Esophagus (tissue), 2 donors: ENCODE data around the gene SEMA4B. TPM values are rescaled to one million over a fixed set of nuclear protein-coding genes. Genes with fewer than 3 reads are reported as not detected.
"Not testable (repeated sequence)": the region's sequence is repeated elsewhere in the genome, so short reads cannot be mapped to it uniquely, and the experiment has no call there.

Experiments
- H3K27ac ChIP-seq, 2 donors: one replicate each; pipeline ENCODE4 v1.5.1; 2013; ENCODE audit warnings: low read depth in 2 of 2, mild to moderate bottlenecking in 2 of 2, inconsistent platforms in 1 of 2, low read length in 1 of 2, moderate library complexity in 1 of 2
- H3K27me3 ChIP-seq, 2 donors: one replicate each; pipeline ENCODE4 v1.6.1; 2013; ENCODE audit warnings: low read length in 2 of 2, control low read depth in 1 of 2, mild to moderate bottlenecking in 1 of 2; ENCODE audit not compliant: insufficient read depth in 2 of 2, control insufficient read depth in 1 of 2
- H3K36me3 ChIP-seq, 2 donors: one replicate each; pipeline ENCODE4 v1.6.1; 2013; ENCODE audit warnings: low read length in 1 of 2; ENCODE audit not compliant: control insufficient read depth in 2 of 2, insufficient read depth in 2 of 2
- H3K4me1 ChIP-seq, 2 donors: one replicate each; pipeline ENCODE4 v1.6.1; 2013; ENCODE audit warnings: low read length in 1 of 2; ENCODE audit not compliant: control insufficient read depth in 2 of 2, insufficient read depth in 2 of 2
- H3K4me3 ChIP-seq, 2 donors: one replicate each; pipeline ENCODE4 v1.5.1; 2013; ENCODE audit warnings: low read length in 2 of 2, mild to moderate bottlenecking in 2 of 2, low read depth in 1 of 2, moderate library complexity in 1 of 2
- H3K9me3 ChIP-seq, 2 donors: one replicate each; pipeline ENCODE4 v1.6.1; 2013; ENCODE audit warnings: mild to moderate bottlenecking in 2 of 2, low read depth in 1 of 2, low read length in 1 of 2, moderate library complexity in 1 of 2; ENCODE audit not compliant: control insufficient read depth in 2 of 2, insufficient read depth in 1 of 2
- WGBS, 2 donors: extraction: QIAGEN DNeasy Blood & Tissue Kit; methylation state at CpG; one replicate each; pipeline ENCODE4 v1.1.7; 2013; 5-methylcytosine and 5-hydroxymethylcytosine counted together
- polyA plus RNA-seq, 2 donors: library from polyadenylated mRNA; stranded (reverse); fragments of 200-250 nt; gene quantifications; one replicate each; pipeline ENCODE4 v1.2.3, GENCODE V29; 2013
- donor health status: healthy with polysubstance abuse.
- donor health status: Bipolar disorder and iron deficiency.

SEMA4B gene
- polyA plus RNA-seq, 2 donors = 90.5 to 121 TPM

DNA sequence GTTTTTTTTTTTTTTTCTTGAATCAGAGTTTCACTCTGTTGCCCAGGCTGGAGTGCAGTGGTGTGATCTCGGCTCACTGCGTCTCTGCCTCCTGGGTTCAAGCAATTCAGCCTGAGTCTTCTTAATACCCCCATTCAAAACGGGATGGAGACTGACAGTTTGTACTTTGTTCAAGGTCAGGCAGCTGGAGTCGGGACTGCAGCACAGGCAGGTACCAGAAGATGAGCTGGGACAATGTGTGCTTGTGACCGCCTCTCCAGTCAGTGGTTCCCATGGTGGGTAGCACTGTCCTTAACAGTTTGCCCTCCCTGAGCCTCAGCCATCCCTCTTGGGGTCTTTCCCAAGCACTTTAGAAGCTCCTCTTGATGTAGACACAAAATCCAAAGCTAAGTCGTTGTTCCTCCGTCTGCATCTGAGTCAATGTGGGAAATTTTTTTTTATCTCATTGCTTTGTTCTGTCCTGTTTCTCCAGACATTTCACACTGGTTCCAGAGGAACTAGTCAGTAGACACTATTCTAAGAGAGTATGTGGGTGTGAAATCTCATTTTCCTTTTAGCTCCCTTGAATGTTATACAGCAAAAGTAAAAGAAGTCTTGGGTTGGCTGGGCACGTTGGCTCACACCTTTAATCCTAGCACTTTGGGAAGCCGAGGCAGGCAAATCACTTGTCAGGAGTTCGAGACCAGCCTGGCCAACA, 43.0 kb downstream of the SEMA4B start:
- WGBS, 2 donors = 80 to 85% methylated on average over 10 of the region's 10 CpGs
- Histone ChIP-seq H3K4me3 (no peak overlapping the region), H3K9me3 (no peaks in the 10 kb centered on the region), H3K27ac (no peak overlapping the region), H3K4me1 (no peaks in the 10 kb centered on the region), H3K27me3 (no peaks in the 10 kb centered on the region), H3K36me3 (peaks cover 0 to 7% of the 10 kb centered on the region in 2 donors)

DNA sequence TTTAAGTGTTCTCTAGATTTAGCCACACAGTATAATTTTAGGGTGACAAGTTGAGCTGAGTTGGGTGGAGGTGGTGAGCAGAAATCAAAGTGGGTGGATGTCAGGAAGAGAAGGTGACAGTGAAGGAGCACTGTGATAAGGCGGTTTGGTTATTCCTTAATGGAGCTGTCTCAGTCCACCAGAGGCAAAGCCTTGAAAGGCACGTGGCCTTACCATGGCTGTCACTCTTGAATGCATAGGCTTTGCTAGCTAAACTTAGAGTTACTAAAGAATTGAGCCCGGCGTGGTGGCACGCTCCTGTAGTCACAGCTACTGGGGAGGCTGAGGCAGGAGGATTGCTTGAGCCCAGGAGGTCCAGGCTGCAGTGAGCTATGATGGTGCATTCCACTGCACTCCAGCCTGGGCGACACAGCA, 47.7 kb downstream of the SEMA4B start:
- no peaks in the 10 kb centered on the region for H3K9me3 ChIP-seq
- no peak overlapping the region for H3K27ac ChIP-seq
- WGBS, 2 donors = 67 to 70% methylated on average over 6 of the region's 6 CpGs
- H3K36me3 ChIP-seq = no peaks in the 10 kb centered on the region
- no peaks in the 10 kb centered on the region for H3K27me3 ChIP-seq
- H3K4me3 ChIP-seq = peak overlapping the region in 1 of 2 donors; percentile 73
- peaks cover 2 to 3% of the 10 kb centered on the region in 2 donors for H3K4me1 ChIP-seq

GRCh38 chr15:90249203-90249863, 48.2 kb downstream of the SEMA4B start, which contains the start of gene TTLL13:
TTLL13 (plus strand) TSS chr15:90249556; CDS start chr15:90250631, 1,075 bp downstream.
- H3K4me3 ChIP-seq = peak within 1 kb of the TSS; percentile 43 to 73
- no peaks in the 10 kb centered on the region for H3K36me3 ChIP-seq
- no peaks in the 10 kb centered on the region for H3K27me3 ChIP-seq
- H3K4me1 ChIP-seq = peaks cover 2 to 3% of the 10 kb centered on the region in 2 donors
- H3K27ac ChIP-seq = peak within 1 kb of the TSS in 1 of 2 donors; percentile 20
- no peaks in the 10 kb centered on the region for H3K9me3 ChIP-seq
- WGBS, 2 donors = 2% methylated on average over 44 of the region's 44 CpGs

DNA sequence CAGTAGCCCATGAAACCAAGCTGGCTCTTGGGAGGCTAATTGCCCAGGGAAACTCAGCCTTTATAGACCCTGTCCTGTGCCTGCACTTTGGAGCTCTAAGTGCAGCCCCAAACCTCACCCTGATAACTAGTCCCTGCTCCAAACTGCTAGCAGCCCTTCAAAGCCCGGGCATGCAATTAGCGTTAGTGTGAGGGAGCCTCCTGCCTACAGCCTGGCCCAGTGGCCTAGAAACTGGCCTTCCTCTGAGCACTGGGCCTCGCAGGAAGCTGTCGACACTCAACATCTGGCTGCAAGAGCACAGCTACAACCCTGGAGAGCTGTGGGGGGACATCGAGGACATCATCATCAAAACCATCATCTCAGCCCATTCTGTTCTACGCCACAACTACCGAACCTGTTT, 56.6 kb downstream of the SEMA4B start:
- Histone ChIP-seq H3K4me3 (no peak overlapping the region), H3K9me3 (no peaks in the 10 kb centered on the region), H3K4me1 (peaks cover 2% of the 10 kb centered on the region in 2 donors), H3K27ac (no peak overlapping the region), H3K36me3 (no peaks in the 10 kb centered on the region), H3K27me3 (no peaks in the 10 kb centered on the region)
- WGBS, 2 donors = 91% methylated on average over 7 of the region's 7 CpGs

DNA sequence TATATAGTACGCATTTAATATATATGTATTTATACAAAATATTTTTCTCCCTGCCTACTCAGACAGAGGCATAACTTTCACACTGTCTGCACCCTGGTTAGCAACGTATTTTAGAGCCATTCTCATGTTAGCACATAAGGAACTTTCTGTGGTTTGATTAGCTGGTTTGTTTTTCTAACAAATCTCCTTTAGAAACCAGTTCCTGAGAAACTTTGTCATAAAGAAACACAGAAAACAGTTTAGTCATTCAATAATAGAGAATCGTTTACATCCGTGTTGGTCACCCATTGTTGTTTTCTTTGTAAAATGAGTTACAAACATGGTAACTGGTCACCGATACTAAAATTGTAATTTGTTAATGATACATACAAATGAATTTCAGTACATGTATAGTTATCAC, 58.4 kb downstream of the SEMA4B start:
- Histone ChIP-seq H3K9me3 (no peaks in the 10 kb centered on the region), H3K27ac (no peak overlapping the region), H3K27me3 (no peaks in the 10 kb centered on the region), H3K4me3 (no peak overlapping the region), H3K4me1 (peaks cover 2 to 4% of the 10 kb centered on the region in 2 donors), H3K36me3 (no peaks in the 10 kb centered on the region)
- WGBS, 2 donors = 77 to 82% methylated on average over 5 of the region's 5 CpGs

GRCh38 chr15:90260731-90261130, 59.6 kb downstream of the SEMA4B start:
- not testable (repeated sequence) for H3K36me3 ChIP-seq, H3K27ac ChIP-seq, H3K4me3 ChIP-seq, H3K9me3 ChIP-seq, H3K4me1 ChIP-seq, H3K27me3 ChIP-seq
- WGBS, 2 donors = 83 to 90% methylated on average over 5 to 6 of the region's 6 CpGs

- Histone ChIP-seq H3K36me3 (no peaks in the 10 kb centered on the region), H3K27ac (peak overlapping the region; percentile 52 to 62), H3K27me3 (no peaks in the 10 kb centered on the region), H3K4me1 (peaks cover 6 to 7% of the 10 kb centered on the region in 2 donors), H3K4me3 (no peak overlapping the region), H3K9me3 (no peaks in the 10 kb centered on the region)
- 65 to 68% methylated on average over 5 of the region's 5 CpGs for WGBS, 2 donors
Observed at GRCh38 chr15:90261811-90262210, 60.7 kb downstream of the SEMA4B start.

DNA sequence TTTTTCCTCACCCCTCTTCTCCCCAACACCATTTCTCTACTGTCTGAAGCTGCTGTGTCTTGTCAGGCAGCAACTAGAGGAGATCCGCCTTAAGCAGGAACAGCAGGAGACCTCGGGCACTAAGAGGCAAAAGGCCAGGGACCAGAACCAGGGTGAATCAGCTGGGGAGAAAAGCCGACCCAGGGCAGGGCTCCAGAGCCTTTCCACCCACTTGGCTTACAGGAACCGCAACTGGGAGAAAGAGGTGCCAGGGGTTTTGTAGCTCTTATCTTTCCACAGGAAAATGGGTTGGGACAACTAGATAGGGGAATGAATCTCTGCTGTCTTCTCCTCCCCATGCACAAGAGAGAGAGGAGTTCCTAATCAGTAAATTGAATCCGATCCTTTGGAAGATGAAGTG, 61.3 kb downstream of the SEMA4B start:
- H3K4me3 ChIP-seq = no peak overlapping the region
- no peaks in the 10 kb centered on the region for H3K36me3 ChIP-seq
- H3K27ac ChIP-seq = peak overlapping the region in 1 of 2 donors; percentile 62
- 53 to 65% methylated on average over 5 of the region's 5 CpGs for WGBS, 2 donors
- no peaks in the 10 kb centered on the region for H3K27me3 ChIP-seq
- no peaks in the 10 kb centered on the region for H3K9me3 ChIP-seq
- H3K4me1 ChIP-seq = peaks cover 6 to 10% of the 10 kb centered on the region in 2 donors

DNA sequence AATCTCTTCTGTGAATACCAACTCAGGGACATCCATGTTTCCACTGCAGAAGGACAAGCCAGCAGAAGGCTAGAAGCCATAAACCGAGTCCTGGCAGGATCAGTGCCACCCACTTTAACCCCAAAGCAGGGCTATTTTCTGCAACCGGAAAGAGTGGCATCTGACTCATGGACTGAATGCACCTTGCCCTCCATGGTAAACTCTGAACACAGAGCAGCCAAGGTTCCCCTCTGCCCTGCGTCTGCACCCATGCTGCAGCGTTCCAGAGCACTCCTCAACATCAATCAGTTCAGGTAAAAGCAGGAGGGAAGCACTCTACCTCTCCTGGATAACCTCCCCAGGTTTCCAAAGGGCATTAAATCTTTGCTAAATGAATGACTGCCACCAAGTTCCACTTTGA, 63.5 kb downstream of the SEMA4B start:
- Histone ChIP-seq H3K4me3 (peak overlapping the region; percentile 63 to 73), H3K27ac (peak overlapping the region; percentile 95 to 96)

More for the DNA sequence above, 63.5 kb downstream of the SEMA4B start:
- no peaks in the 10 kb centered on the region for H3K27me3 ChIP-seq
- H3K4me1 ChIP-seq = peaks cover 6 to 10% of the 10 kb centered on the region in 2 donors
- WGBS, 2 donors = 25 to 27% methylated on average over 4 of the region's 4 CpGs
- no peaks in the 10 kb centered on the region for H3K36me3 ChIP-seq
- H3K9me3 ChIP-seq = no peaks in the 10 kb centered on the region
